Ramos (cell line): ENCODE data around the gene GRID1.
"Not testable (repeated sequence)": the region's sequence is repeated elsewhere in the genome, so short reads cannot be mapped to it uniquely, and the experiment has no call there.

Experiments
- in situ Hi-C: fragments of 300-500 bp; cut with MboI; formaldehyde crosslinking; loops from one replicate; pipeline ENCODE4 v1.14.3; 2022; ENCODE audit warnings: low sequenced_read_pairs; ENCODE audit not compliant: unreplicated experiment

The GRID1 gene

DNA sequence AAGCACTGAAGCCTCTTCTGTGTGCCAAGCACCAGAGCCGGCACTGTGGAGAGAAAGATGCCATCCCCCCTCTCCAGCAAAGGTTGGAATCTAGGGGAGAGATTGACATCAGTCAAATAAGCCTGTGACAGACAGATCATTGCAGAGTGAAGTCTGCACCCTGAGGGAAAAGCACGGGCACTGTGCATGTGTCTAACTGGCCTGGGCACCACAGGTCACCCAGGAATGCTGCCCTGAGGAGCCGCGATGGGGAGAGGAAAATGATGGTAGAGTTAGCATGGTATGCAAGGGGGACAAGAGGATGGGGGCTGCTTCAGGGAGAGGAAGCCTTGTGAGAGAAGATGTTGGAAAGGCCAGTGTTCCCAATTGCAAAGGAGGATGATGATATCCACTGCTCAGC lies 261.0 kb downstream of the GRID1 start:
- in situ Hi-C loops: no loop called here

DNA sequence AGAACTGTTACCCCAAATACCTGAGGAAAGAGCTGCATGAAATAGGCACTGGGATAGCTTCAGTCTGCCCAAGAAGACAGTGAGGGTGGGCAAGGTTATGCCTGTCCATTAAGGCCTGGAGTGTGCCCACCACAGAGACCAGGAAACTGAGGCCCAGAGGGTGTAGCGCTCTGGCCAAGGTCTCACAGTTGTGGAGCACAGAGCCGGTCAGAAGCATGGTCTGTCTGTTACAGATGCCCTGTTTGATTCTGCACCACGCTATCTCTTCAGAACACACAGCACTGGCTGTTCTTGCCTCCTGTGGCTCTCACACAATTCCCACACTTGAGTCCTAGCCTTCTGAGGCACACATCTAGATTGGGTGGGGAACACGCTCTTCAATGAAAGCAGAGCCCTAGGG lies 261.4 kb downstream of the GRID1 start:
- in situ Hi-C loops: no loop called here

DNA sequence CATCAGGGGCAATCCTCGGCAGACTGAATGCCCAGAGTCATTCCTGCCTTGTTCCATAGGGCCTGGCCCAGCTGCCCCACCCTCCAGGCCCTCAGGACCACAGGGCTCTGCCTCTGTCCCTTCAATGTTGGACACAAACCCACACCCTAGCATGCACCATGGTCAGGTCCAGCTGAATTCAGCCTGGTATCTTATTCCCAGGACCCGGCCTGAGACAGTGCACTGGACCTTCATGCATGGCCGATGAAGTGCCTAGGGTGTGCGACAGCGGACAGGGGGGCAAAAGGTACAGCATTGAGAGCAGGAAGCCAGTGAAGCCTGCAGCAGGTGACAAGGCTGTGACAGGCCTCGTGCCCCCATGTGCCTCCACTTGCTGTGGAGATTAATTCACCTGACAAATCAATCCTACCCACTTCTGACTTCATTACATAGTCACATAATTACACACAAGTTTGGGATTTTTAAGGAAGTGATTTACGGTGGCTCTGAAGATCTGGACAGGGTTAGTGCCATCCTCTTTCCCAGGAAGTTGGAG lies 261.9 kb downstream of the GRID1 start:
- in situ Hi-C loops: no loop called here

DNA sequence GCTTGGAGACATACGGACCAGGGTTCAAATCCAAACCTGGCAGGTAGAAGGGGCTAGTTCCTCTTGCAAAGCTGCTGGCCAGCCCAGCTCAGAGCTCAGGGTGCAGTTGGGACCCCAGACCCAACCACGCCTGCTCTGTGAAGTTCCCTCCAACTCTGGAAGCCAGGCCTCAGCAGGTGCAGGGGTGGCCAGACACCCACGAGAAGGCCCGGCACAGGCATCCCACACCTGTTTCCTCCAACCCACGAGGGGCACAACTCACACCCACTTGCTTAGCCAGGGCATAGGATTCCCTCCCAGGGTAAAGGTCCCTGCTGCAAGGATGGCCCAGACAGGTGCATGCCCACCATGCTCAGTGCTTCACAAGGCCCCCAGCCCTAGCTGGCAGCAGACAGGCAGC lies 262.4 kb downstream of the GRID1 start:
- in situ Hi-C loops: no loop called here

DNA sequence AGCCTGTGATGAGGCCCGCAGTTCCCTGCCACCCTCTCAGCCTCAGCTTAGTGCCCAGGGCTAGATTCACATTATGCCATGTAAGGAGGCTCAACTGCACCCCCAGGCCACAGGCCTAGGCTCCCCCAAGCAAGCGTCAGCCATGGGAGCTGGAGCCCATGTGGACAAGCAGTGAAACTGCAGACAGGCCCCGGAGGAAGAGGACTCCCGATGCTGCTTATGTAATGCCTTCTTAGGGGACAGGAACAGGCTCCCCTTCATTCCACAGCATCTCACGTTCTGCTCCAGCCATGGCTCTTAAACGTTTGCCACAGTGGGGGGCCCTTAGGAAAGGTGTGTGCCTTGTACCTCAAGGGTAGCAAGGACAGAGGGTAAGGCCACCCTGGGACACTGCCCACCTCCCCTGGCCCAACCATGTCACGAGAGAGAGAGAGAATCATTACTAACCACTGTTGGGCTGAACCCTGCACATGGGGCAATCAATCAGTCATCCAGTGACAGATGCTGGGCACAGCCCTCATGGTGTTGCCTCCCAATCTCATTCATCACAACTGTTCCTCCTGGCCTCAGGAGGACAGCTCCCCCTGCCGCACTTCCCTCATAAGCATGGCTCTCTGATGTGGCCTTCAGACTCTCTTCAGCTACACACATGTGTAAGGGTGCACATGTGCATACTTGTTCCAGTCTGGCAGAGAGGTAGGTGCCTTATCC lies 263.0 kb downstream of the GRID1 start:
- in situ Hi-C loops: no loop called here

DNA sequence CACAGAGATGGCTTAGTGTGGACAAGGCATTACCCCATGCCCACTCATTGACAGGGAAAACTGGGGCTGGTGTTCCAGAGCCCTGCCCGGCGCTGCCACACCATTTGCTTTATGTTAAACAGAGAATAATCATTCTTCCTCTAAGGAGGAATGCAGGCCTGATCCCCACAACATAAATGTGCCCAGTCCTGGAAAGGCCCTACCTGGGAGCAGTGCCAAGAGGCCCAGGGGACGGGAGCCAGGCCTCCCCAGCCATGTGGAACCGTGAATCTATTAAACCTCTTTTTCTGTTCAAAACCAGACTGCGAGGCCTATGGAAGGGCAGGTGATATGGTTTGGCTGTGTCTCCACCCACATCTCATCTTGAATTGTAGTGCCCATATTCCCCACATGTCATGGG lies 264.1 kb downstream of the GRID1 start:
- in situ Hi-C loops: no loop called here

DNA sequence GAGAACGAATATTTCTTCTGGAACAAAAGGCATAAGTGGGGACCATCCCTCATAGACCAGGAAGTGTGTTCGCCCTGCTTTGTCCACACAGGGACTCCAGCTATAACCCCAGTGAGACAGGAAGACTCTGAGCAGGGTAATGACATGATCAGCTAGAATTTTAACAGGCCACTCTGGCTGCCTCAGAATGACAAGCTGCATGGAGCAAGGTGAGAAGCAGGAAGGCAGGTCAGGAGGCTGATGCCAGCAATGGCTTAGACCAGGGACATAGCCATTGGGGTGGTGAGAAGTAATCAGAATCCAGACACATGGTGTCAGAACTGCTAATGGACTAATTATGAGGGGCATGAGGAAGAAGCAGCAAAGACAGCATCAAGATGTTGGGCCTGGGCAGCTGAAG lies 264.6 kb downstream of the GRID1 start:
- in situ Hi-C loops: no loop called here

DNA sequence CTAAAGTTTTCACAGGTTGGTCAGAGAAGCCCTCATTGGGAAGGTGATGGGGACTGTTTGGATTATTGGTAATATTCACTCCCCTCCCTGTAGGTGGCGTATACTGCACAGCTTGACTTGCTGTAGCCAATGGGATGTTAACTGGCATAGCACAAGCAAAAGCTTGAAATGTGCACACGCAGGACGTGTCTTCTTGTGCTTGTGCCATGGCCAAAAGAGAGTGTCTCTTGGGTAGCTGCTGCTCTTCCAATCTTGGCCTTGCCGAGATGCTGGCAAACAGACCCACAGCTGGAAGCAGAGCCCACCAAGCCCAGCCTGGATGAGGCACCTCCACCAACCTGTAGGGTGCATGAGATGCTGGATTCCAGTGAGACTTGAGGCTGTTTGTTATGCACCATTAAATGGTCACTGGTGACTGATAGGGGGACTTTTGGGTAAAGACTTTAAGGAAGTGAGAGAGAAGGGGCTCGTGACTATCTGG lies 266.0 kb downstream of the GRID1 start:
- in situ Hi-C loops: no loop called here

DNA sequence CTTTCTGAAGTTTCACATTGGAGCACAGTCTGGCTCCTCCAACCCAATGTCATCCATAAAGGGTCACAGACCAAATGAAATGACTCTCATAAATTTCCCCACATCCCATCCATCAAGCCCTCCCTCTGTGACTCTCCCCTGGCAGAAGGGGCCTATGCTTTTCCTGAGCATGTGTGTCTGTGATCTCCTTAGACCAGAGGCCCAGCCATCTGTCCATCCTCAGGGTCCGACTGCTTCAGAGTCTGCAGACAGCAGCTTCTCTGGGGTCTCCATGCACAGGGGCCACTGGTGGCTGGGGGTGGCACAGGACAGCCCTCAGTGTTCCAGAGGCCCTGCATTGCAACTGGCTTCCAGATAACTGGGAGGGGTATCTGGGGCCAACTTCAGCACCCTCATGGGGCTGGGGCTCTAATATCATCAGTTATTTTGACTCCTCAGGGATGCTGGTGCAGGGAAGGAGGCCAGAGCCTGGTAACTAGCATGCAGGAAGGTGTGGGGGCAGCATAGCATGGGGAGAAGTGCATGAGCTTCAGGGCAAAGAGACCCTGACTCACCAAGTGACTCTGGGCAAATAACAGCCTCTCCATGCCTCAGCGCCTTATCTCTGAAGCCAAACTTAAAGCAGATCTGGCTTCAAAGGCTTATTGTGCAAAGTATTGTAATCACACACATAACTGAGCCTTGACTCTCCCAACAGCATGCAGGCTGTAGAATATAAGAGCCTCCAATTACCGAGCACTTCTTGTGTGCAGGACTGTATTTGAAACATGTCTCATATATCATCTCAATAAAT lies 266.9 kb downstream of the GRID1 start:
- in situ Hi-C loops: no loop called here

DNA sequence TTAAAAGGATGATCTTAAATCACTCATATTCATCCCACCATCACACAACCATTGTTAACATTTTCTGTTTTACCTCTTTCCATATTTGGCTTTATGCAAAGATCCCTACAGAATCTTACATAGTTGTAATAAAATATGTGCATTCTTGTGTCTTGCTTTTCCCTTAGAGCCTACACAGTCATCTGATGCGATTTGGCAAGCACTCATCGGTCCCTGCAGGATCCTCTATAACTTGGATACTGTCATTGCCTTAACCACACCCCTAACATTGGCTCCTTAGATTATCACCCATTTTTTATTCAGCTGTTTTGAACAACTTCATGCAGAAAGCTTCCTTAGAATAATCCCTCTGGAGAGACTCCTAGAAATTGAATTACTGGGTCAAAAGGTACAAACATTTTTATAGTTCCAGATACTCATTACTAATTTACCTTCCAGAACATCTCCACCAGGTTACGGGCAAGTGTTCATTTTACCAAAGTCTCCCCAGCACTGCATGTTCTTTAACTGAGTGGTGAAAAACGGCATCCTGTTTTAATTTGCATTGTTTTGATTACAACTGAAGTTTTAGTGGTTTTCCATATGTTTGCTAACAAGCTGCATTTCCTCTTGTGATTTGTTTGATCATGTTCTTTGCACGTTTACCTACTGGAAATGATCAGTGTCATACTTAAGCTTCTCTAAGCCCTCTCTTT lies 268.3 kb downstream of the GRID1 start:
- in situ Hi-C loops: no loop called here

DNA sequence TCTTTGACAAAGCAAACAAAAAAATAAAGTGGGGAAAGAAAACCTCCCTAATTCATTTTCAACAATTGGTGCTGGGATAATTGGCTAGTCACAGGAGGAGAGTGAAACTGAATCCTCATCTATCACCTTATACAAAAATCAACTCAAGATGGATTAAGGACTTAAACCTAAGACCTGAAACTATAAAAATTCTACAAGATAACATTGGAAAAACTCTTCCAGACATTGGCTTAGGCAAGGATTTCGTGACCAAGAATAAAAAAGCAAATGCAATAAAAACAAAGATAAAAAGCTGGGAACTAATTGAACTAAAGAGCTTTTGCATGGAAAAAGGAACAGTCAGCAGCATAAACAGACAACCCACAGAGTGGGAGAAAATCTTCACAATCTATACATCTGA lies 271.5 kb downstream of the GRID1 start:
- in situ Hi-C loops: not testable (repeated sequence)

DNA sequence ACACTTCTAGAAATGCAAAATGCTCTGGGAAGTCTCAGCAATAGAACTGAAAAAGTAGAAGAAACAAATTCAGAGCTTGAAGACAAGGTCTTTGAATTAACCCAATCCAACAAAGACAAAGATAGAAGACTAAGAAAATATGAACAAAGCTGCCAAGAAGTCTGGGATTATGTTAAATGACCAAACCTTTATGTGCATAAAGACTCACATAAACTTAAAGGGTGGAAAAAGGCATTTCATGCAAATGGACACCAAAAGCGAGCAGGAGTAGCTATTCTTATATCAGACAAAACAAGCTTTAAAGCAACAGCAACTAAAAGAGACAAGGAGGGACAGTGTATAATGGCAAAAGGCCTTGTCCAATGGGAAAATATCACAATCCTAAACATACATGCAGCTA lies 274.3 kb downstream of the GRID1 start:
- in situ Hi-C loops: not testable (repeated sequence)

DNA sequence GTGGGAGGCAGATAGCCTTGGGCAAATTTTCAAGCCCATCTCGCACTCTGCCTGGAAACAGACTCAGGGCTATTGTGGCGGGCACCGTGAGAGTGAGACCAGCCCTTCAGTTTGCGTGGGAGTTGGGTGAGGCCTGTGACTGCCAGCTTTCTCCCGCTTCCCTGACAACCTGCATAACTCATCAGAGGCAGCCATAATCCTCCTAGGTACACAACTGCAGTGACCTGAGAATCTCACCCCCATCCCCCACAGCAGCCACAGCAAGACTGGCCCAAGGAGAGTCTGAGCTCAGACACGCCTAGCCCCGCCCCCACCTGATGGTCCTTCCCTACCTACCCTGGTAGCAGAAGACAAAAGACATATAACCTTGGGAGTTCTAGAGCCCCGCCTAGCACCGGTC lies 275.4 kb downstream of the GRID1 start:
- in situ Hi-C loops: no loop called here

DNA sequence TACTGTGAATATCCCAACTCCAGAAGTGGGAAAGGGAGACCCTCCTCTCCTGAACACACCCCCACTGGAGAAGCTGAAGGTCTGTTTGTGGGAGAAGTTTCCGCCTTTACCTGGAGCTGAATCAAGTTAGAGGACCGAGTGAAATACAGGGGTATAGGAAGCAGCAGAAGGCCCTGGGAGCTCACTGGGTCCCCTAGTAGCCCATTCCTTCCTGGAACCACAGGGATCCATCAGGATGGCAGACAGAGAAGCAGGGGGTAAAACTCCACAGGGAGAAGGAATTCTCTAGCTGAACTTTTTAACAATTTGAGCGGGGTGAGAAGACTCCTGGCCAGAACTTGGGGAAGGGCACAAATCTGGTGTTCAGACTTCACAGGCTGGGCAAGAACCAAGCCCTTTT lies 275.8 kb downstream of the GRID1 start:
- in situ Hi-C loops: no loop called here

DNA sequence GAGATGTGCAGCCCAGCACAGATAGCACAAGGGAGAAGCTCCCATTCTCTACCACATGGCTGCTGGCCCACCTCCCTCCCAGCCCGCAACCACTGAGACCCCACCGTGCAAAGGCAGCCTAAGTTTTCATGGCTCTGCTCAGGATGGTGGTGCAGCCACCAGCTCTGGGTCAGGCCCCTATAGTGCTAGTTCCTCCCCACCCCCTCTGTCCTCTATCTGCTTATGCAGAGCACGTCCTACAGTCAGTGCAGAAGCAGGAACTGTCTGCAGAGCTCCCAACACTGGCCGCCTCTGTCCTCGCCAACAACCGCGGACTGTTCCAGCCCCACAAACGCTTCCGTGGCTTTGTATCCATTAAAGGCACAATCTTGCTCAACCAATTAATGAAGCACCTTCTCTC lies 278.9 kb downstream of the GRID1 start:
- in situ Hi-C loops: no loop called here

DNA sequence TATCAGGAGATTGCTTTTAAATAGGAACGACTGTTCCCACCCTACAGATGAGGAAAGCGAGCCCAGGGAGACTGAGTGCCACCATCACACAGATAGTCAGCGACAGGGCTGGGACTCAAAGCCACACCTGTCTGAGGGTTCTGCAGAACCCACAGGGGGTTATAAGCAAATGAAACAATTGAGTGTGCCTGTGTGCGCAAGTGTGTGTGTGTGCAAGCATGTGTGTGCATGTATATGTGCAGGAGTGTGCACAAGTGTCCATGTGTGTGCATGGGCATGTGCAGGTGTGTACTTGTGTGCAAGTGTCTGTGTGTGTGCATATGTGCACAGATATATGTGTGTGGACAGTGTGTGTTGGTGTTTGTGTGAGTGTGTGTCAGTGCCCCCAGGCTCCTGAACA lies 280.2 kb downstream of the GRID1 start:
- in situ Hi-C loops: no loop called here

DNA sequence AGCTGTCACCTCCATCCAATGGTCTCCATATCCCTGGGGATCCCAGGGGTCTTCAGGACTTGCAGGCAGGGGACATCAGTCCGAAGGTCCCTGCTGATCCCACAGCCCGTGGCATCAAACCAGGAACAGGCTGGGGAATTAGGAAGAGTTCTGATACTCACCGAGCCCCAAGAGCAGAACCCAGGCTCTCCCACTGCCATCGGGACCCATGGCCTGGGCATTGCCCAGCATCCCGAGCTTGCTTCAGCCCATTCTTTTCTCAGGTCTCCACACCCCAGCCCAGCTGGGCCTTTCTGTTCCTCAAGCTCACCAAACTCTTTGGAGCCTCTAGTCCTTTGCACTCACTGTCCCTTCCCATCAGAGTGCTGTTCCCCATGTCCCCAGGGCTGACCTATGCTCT lies 280.9 kb downstream of the GRID1 start:
- in situ Hi-C loops: no loop called here

DNA sequence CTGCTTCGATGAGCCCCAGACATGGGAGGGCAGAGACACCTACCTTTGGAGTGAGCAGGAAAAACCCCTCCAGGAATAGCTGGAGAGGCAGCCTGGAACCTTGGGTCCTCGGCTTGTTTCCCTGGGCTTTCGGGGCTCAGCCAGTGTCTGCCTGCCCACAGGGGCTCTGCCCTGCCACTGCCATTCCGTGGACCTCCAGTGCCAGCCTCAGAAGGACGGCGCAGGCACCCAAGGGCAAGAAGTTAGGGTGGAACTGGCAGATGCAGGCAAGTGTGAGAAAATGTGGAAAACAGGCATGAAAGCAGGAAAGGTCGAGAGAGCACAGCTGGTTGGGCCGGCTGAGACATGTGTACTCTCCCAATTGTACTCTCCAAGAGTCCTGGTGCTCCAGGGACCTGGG lies 281.5 kb downstream of the GRID1 start:
- in situ Hi-C loops: no loop called here

DNA sequence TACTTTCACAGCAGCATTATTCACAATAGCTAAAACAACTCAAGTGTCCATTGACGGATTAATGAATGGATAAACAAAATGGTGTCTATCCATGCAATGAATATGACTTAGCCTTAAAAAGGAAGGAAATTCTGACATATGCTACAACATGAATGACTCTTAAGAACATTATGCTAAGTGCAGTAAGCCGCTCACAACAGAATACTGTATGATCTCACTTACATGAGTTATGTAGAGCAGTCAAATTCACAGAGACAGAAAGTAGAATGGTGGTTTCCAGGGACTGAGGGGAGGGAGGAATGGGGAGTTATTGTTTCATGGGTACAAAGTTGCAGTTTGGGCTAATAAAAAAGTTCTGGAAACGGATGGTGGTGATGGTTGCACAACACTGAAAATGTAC lies 282.0 kb downstream of the GRID1 start:
- in situ Hi-C loops: no loop called here

DNA sequence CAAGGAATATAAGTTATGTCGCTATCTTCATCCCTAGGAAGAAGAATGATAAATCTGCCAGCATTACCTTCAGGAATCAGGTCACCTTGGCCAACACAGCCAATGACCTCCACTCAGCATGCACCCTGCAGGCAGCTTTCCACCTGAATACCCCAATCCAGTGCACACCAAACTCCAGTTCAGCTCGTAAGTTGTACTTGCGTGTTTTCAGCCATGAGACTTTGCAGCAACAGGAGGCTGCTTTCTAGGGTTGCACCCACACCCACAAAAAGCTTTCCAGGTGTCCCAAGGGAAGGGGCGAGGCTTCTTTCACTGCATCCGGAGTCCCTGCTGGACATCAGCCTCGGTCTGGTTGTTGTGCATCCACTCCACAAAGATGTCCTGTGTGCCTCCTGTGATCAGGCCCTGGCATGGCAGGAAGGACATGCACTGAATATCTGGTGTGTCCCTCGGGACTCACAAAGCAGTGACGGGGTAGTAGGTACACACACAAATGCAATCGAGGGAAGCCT lies 282.9 kb downstream of the GRID1 start:
- in situ Hi-C loops: no loop called here

DNA sequence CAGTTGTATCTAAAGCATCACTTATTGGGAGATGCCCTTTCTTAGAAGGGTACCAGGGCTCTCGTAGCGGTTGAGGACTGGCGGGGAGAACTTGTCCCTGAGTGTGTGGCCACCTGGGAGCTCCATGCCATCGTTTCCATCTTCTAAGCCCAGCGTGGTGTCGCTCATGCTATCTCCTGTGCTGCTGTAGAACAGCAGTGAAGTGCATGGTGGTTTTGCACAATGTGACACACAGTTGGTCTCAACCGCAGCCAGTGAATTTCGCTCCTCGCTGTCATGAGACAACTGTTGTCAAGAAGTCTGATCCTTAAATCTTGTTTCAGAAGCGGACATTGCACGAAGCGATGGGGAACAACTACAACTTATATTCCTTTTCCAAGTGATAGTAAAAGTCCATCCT lies 283.4 kb downstream of the GRID1 start:
- in situ Hi-C loops: no loop called here
